Fibroblast of skin of abdomen (primary cell): Measurements from ENCODE around the gene ZNF423.

Experiments
- DNase-seq: peaks from one replicate; pipeline ENCODE4 v3.0.0-alpha.2; 2013

The ZNF423 gene

GRCh38 chr16:49869731-49870130 is 13.8 kb upstream of the ZNF423 start:
- DNase-seq, result no peak

DNA sequence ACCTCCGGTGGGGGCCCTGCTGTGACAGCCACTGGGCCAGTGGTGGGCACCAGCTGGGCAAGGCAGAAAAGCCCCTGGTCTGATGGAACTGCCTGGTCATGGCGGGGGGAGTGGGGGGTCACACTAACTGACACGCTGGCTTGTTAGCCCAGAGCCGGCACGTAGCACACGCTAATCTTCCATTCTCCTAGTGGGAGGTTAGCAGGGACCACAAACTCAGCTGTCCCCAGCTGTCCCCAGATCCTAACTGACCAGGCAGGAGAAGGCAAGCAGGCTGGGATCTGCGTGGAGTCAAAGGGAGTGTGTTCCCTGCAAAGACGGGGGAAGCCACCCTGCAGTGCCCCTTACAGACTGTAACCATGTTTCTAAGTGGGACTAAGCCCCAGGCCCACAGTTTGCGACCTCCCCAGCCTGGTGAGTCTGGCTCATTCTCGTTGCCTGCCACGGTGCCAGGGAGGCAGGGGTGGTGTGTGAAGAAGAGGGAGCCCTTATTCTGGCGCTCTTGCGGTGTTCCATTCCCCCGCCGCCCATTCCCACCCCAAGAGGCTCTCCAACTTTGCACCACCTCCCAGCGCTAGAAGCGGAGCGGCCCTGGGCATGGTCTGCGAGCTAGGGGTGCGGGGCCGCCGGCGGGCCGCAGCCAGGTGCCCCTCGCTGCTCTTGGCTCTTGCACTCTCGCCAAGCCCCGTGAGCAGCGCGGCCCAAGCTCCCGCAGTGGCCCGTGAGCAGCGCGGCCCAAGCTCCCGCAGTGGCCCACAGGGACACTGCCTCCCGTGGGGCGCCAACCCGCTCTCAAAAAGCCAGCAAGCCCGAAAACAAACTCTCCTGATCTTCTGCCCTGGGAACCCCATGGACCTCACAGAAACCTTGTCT is 12.1 kb upstream of the ZNF423 start:
- no peak for DNase-seq

DNA sequence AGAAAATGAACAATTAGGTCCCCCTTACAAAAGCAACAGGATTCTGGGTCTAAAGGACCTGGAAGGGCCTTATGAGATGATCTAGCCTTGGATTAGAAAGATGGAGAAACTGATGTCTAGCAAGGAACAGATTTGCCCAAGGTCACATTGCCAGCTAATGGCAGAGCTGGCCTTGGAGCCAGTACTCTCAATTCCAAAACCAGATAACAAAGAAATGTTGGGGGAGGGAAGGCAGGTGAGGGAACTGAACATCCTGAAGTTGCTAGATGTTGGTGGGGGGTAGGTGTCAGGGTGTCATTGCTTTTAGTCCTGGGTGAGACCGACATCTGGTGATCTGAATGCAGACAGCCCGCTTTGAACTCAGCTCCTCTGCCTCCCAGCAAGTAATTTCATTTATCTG is 11.3 kb upstream of the ZNF423 start:
- DNase-seq, result no peak

DNA sequence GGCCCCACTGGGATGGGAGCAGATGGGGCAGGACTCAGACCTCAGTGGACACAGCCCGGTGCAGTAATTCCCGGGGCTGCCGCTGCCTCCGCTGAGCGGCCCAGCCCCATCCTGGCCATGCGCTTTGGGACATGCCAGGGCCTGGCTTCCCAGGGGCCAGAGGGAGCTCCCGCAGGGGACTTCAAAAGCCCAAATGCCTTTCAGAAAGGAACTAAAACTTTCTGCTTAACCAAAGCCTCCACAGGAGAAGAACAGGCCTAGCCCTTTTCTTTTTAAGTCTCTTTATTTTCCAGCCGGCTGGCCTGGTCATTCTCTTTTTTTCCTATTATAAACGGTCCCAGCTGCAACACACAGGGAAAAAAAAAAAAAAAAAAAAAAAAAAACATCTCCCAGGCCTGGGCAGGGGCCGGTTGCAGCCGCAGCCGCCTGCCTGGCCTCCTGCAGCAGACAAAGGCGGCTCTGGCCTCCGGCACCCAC is 10.7 kb upstream of the ZNF423 start:
- DNase-seq, result no peak

DNA sequence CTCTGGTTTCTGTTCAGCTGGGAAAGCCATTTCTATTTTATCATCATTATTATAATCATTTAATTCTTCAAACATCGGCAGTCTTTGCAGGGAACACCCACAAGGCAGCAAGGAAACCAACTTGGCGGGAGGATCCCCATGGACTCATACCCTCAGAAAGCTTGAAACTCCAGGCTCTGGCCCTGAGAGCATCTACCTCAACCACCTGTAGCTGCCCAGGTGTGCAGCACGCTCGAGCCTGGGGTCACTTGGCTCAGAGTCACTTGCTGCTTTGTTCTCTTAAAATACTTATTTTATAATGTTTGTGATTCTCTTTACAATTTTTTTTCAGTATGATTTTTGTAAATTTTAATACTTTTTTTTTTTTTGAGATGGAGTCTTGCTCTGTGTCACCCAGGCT is 6.8 kb upstream of the ZNF423 start:
- DNase-seq, result no peak

GRCh38 chr16:49861299-49861698 is 5.4 kb upstream of the ZNF423 start:
- no peak for DNase-seq

- no peak for DNase-seq
These were observed 4.7 kb upstream of the ZNF423 start for GRCh38 chr16:49860593-49860992.

DNA sequence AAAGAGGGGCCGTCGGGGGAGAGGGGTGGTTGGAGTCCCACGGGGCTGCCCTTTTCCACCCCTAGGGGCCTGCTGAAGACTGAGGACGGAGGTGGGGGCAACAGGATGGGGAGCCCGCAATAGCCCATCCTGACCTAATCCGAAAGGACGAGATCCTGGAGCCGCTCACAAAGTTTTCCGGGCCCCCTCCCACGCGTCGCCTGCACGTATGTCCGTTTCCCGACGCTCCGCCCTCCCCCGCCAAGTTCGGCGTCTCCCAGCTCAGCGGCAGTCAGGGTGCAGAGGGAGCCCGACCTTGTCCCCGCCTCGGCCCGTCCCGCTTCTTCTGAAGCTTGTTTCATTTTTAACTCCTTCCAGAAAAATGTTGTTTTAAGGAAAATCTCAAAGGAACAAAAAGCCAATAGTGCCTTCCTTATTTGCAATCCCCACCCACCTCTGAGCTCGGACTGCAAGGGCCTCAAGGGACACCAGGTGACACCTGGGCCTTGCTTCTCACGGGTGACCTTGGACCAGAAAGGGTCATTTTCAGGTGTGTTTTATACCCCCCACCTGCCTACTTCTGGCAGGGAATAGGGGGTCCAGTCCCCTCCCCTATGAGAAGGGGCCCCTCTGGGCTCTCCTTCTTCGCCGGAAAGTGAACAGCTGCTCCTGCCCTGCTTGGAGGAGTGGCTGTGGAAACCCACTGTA is 3.4 kb upstream of the ZNF423 start:
- DNase-seq, result no peak

- no peak for DNase-seq
These were observed 2.5 kb upstream of the ZNF423 start for GRCh38 chr16:49858200-49859124.

DNA sequence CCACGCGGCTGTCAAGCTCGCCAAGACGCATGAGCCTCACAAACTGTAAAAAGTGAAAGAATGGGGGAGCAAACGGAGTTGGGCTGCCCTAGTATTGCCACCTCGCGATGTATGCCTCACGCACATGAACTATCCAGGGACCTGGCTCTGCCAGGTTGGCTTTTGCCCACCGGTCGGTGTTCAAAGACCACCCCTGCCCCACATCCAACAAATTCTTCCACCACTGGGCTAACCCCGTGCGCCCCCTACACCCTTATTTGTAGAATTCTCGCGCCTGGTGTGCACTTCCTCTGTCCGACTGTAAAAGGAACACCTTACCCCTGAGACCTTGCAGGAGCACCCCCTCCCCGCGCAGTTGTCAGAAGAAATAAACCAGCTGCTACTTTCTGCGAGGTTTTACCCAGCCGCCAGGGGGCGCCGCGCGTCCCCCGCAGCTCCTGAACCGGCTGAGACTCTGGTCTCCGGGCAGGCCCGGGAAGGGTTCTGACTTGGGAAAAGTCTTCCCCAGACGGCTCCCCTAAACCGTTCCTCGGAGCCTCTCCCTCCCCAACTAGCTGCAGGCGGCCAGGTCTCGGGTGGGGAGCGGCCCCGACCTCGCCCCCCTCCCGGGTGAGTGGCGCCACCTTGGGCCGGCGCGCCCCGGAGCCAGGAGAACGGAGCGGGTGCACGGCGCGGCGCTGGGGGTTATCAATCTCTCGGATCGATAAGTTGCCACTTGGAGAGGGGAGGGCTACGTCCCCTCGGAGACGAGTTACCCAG is 1.7 kb upstream of the ZNF423 start:
- no peak for DNase-seq

GRCh38 chr16:49856672-49857330 is 889 bp upstream of the ZNF423 start:
- DNase-seq, result peak; percentile 79

DNA sequence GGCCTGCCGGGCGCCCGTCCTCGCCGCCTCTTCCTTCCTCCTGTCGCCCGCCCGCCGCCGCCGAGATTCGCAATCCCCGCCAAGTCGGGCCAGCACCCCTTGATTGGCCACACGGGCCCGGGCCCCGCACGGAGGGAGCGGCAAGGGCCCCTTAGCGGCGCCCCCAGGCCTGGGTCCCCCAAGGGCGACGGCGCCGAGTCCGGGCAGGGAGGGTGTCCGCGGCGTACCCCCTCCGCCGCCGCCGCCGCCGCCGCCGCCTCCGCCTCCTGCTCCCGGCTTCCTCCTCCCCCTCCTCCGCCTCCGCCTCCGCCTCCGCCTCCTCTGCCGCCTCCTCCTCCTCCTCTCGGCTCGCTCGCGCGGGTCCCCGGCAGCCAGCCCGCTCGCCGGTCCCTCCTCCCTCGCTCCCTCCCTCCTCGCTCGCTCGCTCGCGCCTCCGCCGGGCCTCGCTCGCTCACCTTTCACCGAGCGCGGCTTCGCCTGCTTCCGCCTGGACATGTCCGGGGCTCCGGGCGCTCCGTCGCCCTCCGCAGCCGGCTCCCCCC is 561 bp downstream of the ZNF423 start:
- DNase-seq, result peak; percentile 83

DNA sequence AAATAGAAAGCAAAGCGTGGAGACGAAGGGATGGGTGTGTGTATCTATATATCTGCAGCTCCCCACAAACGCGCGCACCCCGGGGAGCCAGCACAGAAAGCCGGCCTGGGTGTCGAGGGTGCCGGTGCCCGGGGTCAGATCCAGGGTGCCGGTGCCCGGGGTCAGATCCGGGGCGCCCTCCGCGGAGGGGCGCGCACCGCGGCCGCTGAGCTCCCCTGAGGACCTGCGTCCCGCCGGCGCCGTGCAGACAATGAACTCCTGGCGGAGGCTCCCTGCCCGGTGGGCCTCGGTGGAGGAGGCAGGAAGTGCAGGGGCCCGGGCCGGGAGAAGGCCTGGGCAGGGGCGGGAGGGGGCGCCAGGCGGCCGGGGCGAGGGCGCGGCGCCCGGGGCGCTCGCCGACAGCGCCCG is 1.1 kb downstream of the ZNF423 start:
- peak; percentile 41 for DNase-seq

DNA sequence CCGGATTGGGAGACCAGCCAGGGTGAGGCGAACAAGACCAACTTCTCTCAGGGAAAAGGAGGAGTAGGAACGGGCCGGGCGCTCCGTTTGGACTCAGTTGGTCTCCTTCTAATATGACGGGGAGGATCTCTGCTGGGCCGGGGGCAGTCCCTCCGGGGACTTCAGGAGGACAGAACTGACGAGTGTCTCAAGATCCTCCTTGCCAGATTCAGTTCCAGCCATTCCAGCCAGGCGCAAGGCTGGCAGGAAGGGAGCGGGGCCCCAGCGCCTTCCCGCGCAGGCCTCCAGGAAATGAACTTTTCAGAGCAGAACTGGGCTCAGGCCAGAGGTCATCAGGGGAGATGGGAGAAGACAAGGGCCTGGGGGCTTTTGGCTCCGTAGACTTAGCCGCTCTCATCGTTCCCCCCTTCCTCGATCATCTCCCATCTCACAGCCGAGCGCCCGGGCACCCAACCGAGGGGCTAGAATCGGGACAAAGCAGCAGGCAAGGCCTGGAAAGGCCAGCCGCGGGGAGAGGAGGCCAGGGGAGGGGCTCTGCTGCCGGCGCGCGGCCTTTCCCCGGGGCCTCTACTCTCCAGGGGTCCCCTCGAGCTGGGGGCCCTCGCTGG is 1.6 kb downstream of the ZNF423 start:
- DNase-seq, result no peak

DNA sequence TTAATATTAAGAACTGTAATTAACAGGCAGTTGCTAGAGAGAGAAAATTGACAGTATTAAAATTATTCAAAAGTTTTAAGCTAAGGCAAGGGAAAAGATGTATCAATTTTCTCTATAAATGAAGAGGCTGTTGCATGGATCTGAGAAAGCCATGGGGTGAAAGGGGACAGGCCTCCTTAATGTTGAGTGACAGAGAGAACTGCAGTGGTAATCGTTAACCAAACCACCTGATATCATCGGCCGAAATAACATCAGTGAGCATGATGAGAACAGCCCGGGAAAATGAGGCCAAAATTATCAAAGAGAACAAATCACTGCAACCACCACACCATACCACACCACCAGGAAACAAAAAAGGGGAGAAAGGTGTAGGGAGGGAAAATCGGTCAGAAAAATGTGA is 3.6 kb downstream of the ZNF423 start:
- no peak for DNase-seq

- no peak for DNase-seq
These were observed 4.5 kb downstream of the ZNF423 start for GRCh38 chr16:49851468-49851787.

DNA sequence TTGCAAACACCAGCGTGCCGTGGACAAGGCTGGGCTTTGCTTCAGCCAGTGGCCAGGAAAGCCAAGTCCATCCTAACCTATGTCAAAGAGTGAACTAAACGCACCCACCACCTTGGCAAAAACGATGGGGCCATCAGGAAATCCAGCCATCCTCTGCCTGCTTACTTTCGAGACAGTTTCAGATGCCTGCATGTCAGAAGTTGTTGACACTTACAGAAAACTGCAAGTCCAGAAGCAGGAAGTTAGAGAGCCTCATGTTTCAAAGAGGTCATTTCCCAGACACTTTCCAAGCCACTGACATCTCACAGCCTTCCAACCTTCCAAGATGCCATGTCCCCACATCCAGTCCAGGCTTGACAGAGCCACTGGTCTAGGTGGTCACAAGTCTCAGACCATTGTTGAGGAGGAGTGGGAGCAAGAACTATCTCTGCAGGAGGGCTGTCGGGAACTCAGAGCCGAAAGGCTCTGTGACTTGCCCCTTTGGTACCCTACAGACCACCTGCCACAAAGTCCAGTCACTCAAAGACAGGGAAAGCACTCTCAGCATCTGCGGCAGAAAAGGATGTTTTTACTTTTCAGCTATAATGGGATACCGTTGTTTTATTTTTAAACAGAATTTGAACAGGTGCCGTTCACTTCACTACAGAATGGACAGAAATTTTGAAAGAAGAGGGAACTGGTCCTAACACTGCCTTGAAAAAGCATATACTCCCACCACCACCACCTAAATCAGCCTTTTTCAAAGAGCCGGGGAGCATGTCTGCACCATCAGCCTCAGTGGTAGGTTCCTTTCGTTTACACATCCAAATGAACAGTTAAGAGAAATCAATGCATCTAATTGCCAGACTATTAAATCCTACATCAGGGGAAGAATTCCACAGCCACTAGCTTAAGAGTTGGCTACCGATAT is 5.1 kb downstream of the ZNF423 start:
- no peak for DNase-seq

DNA sequence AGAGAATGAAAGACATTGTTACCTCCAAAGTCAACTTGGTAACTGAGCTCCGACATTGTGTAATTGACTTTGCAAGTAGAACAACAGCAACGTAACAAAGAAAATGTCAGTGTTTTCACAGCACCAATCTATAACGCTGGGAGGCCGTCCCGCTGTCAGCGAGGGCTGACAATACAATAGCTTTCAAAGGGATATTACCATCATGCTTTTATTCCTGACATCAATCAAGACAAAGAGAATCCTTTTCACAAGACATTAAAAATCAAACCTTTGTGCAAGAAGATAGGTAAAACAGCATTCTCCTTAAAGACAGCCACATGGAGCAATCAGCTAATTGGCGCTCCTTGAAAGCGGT is 6.2 kb downstream of the ZNF423 start:
- DNase-seq, result no peak

DNA sequence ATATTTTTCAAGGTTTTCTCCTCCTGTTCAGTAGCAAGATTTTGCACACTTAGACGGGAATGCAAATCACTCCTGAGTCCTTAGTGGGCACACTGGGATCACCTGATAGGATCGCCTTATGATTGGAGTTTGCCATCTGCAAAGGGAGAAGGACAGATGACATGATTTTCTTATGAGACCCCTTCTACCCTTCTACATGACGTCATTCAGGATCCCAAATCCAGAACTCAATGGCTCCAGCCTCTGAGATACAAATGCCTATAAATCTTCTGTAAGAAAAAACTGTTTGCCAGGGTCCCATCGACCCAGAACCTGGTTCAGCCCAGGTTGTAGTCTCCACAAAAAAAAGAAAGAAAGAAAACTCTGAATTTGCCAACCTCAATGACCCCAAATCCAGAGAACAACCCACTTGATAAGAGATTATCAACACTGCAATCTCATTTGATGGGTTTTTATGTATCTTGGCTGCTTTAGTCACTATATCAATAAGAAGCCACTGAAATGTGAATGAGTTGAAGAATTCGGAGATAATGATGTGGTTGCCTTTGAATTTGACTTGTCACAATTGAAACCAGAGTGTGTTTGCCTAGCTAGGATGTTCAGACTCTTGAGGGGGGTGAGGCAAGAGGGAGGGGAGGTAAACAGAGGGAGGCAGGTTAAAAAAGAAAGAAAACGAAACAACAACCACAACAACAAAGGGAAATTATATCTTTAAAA is 6.7 kb downstream of the ZNF423 start:
- no peak for DNase-seq
